Kidney glomerular epithelial cell (primary cell): Measurements from ENCODE around the gene LRRC8C.
"Not testable (repeated sequence)": the region's sequence is repeated elsewhere in the genome, so short reads cannot be mapped to it uniquely, and the experiment has no call there.

Experiments used
- DNase-seq: peaks from one replicate; lab custom pipeline; 2025; lab: John Stamatoyannopoulos, UW

LRRC8C gene

DNA sequence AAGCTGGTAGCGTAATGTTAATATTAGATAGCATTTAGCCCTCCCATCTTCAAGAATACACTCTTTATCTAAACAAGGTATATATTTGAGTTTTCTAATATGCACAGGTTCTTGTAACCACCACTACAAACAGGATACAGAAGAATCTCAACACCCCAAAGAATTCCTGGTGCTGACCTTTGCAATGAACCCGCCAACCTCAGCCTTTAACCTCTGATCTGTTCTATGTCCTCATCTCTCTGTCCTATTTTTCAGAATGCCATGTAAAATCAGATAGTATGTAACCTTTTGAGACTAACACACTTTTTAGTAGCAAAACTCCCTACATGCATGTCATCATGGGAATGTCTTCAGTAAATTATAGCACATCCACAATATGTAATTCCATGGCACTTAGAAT is 71.1 kb downstream of the LRRC8C start:
- DNase-seq, result no peak

DNA sequence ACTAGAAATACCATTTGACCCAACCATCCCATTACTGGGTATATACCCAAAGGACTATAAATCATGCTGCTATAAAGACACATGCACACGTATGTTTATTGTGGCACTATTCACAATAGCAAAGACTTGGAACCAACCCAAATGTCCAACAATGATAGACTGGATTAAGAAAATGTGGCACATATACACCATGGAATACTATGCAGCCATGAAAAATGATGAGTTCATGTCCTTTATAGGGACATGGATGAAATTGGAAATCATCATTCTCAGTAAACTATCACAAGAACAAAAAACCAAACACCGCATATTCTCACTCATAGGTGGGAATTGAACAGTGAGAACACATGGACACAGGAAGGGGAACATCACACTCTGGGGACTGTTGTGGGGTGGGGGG is 72.0 kb downstream of the LRRC8C start:
- not testable (repeated sequence) for DNase-seq

GRCh38 chr1:89705901-89706699 is 73.2 kb downstream of the LRRC8C start:
- no peak for DNase-seq

GRCh38 chr1:89706700-89707012 is 73.7 kb downstream of the LRRC8C start:
- no peak for DNase-seq

- peak; percentile 48 for DNase-seq
These were observed 75.9 kb downstream of the LRRC8C start for GRCh38 chr1:89708751-89709375.

GRCh38 chr1:89710498-89711139 is 77.7 kb downstream of the LRRC8C start:
- DNase-seq, result no peak

DNA sequence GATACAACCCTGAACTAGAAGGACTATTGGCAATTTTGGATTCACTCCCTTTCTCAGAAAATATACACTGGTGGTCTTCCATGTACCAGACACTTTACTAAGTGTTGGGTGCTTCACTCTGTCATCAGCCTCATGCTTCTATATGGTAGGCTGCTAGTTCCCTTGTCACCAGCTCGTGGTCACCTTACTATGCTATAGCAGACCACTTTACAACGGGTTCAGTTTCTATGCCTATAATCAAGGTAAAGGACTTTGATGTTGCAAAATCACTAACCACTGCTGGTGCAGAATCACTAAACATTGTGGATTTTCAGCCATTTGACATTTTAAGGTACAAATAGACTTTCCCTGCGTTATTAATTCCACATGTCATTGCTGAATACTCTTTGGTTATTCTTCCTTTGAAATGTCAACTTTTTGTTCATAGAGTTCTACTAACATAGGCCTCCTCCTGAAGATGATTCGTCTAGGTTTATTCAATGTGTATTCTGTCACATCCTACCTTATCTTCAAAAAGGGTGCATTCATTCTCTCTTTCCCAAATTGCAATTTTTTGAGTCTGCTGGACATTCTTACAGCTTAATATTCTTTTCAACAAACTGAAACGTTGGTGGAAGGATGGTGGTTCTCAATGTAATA is 78.3 kb downstream of the LRRC8C start:
- DNase-seq, result no peak

DNA sequence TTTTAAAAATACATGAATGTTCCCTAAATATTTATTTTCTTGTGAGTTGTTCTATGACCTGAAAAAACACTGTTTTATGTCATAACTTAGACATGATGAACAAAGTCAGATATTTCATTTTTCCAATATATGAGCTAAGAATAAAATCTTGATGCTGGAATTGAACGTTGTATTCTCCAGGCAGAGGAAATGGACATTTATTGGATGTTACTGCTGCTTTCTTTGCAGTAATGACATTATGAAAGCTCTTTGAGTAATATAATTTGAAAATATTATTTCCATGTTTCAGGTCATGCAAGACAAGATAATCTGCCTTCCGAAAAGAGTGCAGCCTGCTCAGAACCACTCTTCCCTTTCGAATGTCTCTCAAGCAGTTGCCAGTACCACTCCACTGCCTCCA is 79.5 kb downstream of the LRRC8C start:
- DNase-seq, result no peak

DNA sequence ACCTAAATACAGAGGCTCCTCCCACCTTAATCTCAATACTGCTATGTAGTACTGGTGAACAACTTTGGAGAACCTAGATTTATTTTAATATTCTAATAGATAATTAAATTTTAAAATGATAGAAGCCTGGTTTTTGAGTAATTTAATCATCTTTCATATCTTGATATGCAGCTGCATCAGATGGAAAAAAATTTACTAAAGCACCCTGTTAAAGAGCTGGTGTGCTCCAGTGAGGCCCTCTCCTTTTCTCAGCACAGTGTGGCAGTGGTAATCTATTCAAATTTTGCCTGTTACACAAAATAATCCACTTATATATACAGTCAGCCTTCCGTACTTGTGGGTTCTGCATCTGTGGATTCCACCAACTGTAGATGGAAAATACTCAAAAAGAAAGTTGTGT is 82.8 kb downstream of the LRRC8C start:
- no peak for DNase-seq

DNA sequence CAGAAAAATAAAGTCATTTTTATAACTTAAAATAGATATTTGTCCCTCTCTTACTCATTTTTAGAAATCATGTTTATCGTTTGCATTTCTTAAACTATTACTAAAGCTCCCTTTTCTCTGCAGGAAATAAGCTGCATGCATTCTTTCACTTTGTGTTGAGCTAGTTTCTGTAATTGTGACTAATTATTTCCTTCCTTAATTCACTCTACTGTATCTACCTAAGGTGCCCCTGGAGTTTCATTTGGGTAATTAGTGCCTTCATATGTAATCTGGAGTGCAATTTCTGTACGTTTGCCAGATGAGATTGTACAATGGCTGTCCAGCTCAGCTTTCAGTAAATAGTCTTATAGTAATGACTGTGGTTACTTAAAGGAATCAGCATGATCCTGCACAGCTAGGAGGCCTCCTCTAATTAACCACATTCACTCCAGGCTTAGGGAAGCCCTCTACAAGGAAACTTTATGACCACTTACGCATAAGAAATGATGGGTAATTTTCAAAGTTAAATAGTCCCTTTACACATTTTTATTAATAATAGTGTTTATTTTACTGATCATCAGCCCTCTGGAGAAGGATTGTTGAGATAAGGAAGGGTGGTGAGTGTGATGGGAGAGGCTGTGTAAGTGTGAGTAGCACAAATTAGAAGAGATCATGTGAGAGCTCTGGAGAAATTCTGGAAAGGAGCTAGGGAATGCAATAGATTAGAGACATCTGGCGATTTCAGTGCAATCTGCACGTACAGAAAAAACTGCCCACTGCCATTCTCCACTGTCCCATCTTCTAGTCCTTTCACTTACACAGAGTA is 86.8 kb downstream of the LRRC8C start:
- no peak for DNase-seq

DNA sequence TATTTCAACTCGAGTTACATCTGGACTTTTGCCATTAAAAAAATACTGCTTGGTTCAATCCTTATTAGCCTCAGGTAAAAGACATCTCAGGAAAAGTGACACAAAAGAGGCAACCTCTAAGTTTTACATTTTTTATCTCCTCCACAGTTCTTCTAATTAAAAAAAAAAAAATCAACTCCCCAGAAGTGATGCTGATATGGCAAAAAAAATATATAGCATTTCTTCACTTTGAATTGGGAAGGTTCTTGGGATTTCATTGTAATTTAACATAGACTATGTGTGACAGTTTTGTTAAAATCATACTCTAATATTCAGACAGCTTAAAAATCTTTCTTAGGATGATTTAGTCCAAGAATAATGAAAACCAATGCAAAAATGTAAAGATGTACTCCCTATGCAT is 87.9 kb downstream of the LRRC8C start:
- no peak for DNase-seq

- DNase-seq, result peak; percentile 28
These were observed 88.4 kb downstream of the LRRC8C start for GRCh38 chr1:89721351-89721750.

GRCh38 chr1:89723144-89723543 is 90.2 kb downstream of the LRRC8C start:
- no peak for DNase-seq

GRCh38 chr1:89723863-89724262 is 90.9 kb downstream of the LRRC8C start:
- no peak for DNase-seq

- no peak for DNase-seq
These were observed 91.6 kb downstream of the LRRC8C start for GRCh38 chr1:89724369-89725010.

- no peak for DNase-seq
These were observed 92.1 kb downstream of the LRRC8C start for GRCh38 chr1:89725011-89725370.

GRCh38 chr1:89725631-89726030 is 92.7 kb downstream of the LRRC8C start:
- no peak for DNase-seq

GRCh38 chr1:89727517-89728312 is 94.8 kb downstream of the LRRC8C start:
- DNase-seq, result no peak

GRCh38 chr1:89728381-89728780 is 95.5 kb downstream of the LRRC8C start:
- DNase-seq, result no peak

DNA sequence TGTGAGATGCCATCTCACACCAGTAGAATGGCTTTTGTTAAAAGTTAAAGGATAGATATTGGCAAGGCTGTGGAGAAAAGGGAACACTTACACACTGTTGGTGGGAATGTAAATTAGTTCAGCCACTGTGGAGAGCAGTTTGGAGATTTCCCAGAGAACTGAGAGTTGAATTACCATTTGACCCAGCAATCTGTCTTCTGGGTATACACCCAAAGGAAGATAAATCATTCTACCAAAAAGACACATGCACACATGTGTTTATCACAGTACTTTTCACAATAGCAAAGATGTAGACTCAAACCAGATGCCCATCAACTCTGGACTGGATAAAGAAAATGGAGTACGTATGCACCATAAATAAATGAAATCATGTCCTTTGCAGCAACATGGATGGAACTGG is 99.3 kb downstream of the LRRC8C start:
- no peak for DNase-seq
